H9 (cell line): ENCODE results near the gene LIN54. TPM values are rescaled to one million over a fixed set of nuclear protein-coding genes. Genes with fewer than 3 reads are reported as not detected.

Experiments used
- DNase-seq: peaks from one replicate; pipeline ENCODE4 v3.0.0-alpha.2; 2017
- H2AFZ ChIP-seq: one replicate; pipeline ENCODE4 v1.6.1; 2013; ENCODE audit warnings: mild to moderate bottlenecking, low read length, control low read depth, moderate library complexity
- H2AK5ac ChIP-seq: 2 replicates; pipeline ENCODE4 v1.6.1; 2013; ENCODE audit warnings: low read length, control low read depth, mixed read lengths; ENCODE audit not compliant: insufficient read length
- H2BK120ac ChIP-seq: one replicate; pipeline ENCODE4 v1.6.1; 2013; ENCODE audit warnings: low read depth, mild to moderate bottlenecking, low read length, control low read depth, inconsistent platforms; ENCODE audit not compliant: poor library complexity, severe bottlenecking
- H2BK12ac ChIP-seq: 2 replicates; pipeline ENCODE4 v1.6.1; 2013; ENCODE audit warnings: low read length, control low read depth, mixed read lengths, low read depth; ENCODE audit not compliant: insufficient read length
- H2BK15ac ChIP-seq: 2 replicates; pipeline ENCODE4 v1.6.1; 2013; ENCODE audit warnings: low read depth, low read length, control low read depth
- H2BK20ac ChIP-seq: one replicate; pipeline ENCODE4 v1.6.1; 2013; ENCODE audit warnings: low read depth, mild to moderate bottlenecking, low read length, control low read depth, inconsistent platforms; ENCODE audit not compliant: poor library complexity, severe bottlenecking
- H2BK5ac ChIP-seq: 2 replicates; pipeline ENCODE4 v1.6.1; 2013; ENCODE audit warnings: low read length, control low read depth, mixed read lengths; ENCODE audit not compliant: insufficient read length
- H3K14ac ChIP-seq: 2 replicates; pipeline ENCODE4 v1.6.1; 2013; ENCODE audit warnings: low read length, control low read depth; ENCODE audit not compliant: insufficient read depth
- H3K18ac ChIP-seq: 2 replicates; pipeline ENCODE4 v1.6.1; 2013; ENCODE audit warnings: low read depth, mild to moderate bottlenecking, mixed read lengths, low read length, control low read depth; ENCODE audit not compliant: insufficient read length
- H3K23ac ChIP-seq: 2 replicates; pipeline ENCODE4 v1.6.1; 2013; ENCODE audit warnings: low read length, control low read depth, mixed read lengths, low read depth; ENCODE audit not compliant: insufficient read length
- H3K23me2 ChIP-seq: 2 replicates; pipeline ENCODE4 v1.6.1; 2013; ENCODE audit warnings: low read depth, mild to moderate bottlenecking, mixed read lengths, low read length, control low read depth; ENCODE audit not compliant: insufficient read length, poor library complexity, severe bottlenecking
- H3K27ac ChIP-seq: 2 replicates; pipeline ENCODE4 v1.5.1; 2013; ENCODE audit warnings: low read length, control low read depth, mixed read lengths, low read depth; ENCODE audit not compliant: insufficient read length
- H3K27me3 ChIP-seq: 2 replicates; pipeline ENCODE4 v1.6.1; 2013; ENCODE audit warnings: low read length, control low read depth, inconsistent platforms; ENCODE audit not compliant: insufficient read depth
- H3K4ac ChIP-seq: 2 replicates; pipeline ENCODE4 v1.6.1; 2013; ENCODE audit warnings: low read depth, mild to moderate bottlenecking, control low read depth, inconsistent platforms, low read length, moderate library complexity
- H3K4me1 ChIP-seq: 2 replicates; pipeline ENCODE4 v1.6.1; 2013; ENCODE audit warnings: low read length, control low read depth, inconsistent platforms; ENCODE audit not compliant: insufficient read depth
- H3K4me2 ChIP-seq: 2 replicates; pipeline ENCODE4 v1.6.1; 2013; ENCODE audit warnings: low read length, control low read depth, mixed read lengths; ENCODE audit not compliant: insufficient read length, insufficient read depth
- H3K56ac ChIP-seq: 2 replicates; pipeline ENCODE4 v1.6.1; 2013; ENCODE audit warnings: low read depth, mild to moderate bottlenecking, mixed read lengths, low read length, control low read depth; ENCODE audit not compliant: insufficient read length
- H3K79me1 ChIP-seq: 2 replicates; pipeline ENCODE4 v1.6.1; 2013; ENCODE audit warnings: low read depth, mild to moderate bottlenecking, moderate library complexity, low read length, control low read depth, inconsistent platforms; ENCODE audit not compliant: insufficient read depth, poor library complexity, severe bottlenecking
- H3K79me2 ChIP-seq: 2 replicates; pipeline ENCODE4 v1.6.1; 2013; ENCODE audit warnings: low read length, control low read depth, inconsistent platforms; ENCODE audit not compliant: insufficient read depth
- H3K9ac ChIP-seq: 2 replicates; pipeline ENCODE4 v1.6.1; 2013; ENCODE audit warnings: low read length, control low read depth, mixed read lengths; ENCODE audit not compliant: insufficient read length; ENCODE audit errors: extremely low read depth
- H3K9me3 ChIP-seq: one replicate; pipeline ENCODE4 v1.6.1; 2013; ENCODE audit warnings: low read depth, low read length, inconsistent platforms; ENCODE audit not compliant: control insufficient read depth
- H3T11ph ChIP-seq: one replicate; pipeline ENCODE4 v1.6.1; 2013; ENCODE audit warnings: mild to moderate bottlenecking, low read length, control low read depth, inconsistent platforms
- H4K20me1 ChIP-seq: one replicate; pipeline ENCODE4 v1.6.1; 2013; ENCODE audit not compliant: control insufficient read depth, insufficient read length, insufficient read depth
- H4K5ac ChIP-seq: 2 replicates; pipeline ENCODE4 v1.6.1; 2013; ENCODE audit warnings: low read depth, mild to moderate bottlenecking, mixed read lengths, low read length, control low read depth; ENCODE audit not compliant: insufficient read length
- H4K8ac ChIP-seq: replicated peaks from 2 replicates; pipeline ENCODE4 v1.6.1; 2013; ENCODE audit warnings: low read length, control low read depth, mixed read lengths, low read depth; ENCODE audit not compliant: insufficient read length
- H4K91ac ChIP-seq: 2 replicates; pipeline ENCODE4 v1.6.1; 2013; ENCODE audit warnings: low read depth, mild to moderate bottlenecking, moderate library complexity, mixed read lengths, low read length, control low read depth; ENCODE audit not compliant: insufficient read length
- H3K27ac Mint-ChIP-seq, 3 experiments: 2 replicates in 2 of 3; 3 replicates in 1 of 3; pipeline ENCODE4 v1.8.0; 2020 to 2021; ENCODE audit warnings: mixed read lengths in 3 of 3, mild to moderate bottlenecking in 1 of 3, moderate library complexity in 1 of 3
- H3K27me3 Mint-ChIP-seq: 2 replicates; pipeline ENCODE4 v1.8.0; 2021; ENCODE audit warnings: low read depth, mild to moderate bottlenecking, moderate library complexity, mixed read lengths
- H3K36me3 Mint-ChIP-seq, 3 experiments: 2 replicates in 2 of 3; 3 replicates in 1 of 3; pipeline ENCODE4 v1.8.0; 2020 to 2021; ENCODE audit warnings: low read depth in 3 of 3, mixed read lengths in 3 of 3; ENCODE audit not compliant: insufficient read depth in 1 of 3
- H3K4me1 Mint-ChIP-seq, 2 experiments: 2 replicates each; pipeline ENCODE4 v1.8.0; 2020; ENCODE audit warnings: mixed read lengths in 2 of 2
- H3K4me3 Mint-ChIP-seq, 2 experiments: 2 replicates in 1 of 2; 3 replicates in 1 of 2; pipeline ENCODE4 v1.8.0; 2020 to 2021; ENCODE audit warnings: mild to moderate bottlenecking in 2 of 2, mixed read lengths in 2 of 2, moderate library complexity in 1 of 2
- H3K9me3 Mint-ChIP-seq, 2 experiments: 2 replicates in 1 of 2; 3 replicates in 1 of 2; pipeline ENCODE4 v1.8.0; 2020; ENCODE audit warnings: mild to moderate bottlenecking in 2 of 2, mixed read lengths in 2 of 2, moderate library complexity in 1 of 2
- CTCF ChIP-seq: fragments of 200-600 bp; sonication (generic); conservative IDR thresholded peaks from 3 replicates; pipeline ENCODE4 v1.8.0; 2021; ENCODE audit warnings: antibody characterized with exemption, mild to moderate bottlenecking
- WGBS: extraction: QIAGEN DNeasy Blood & Tissue Kit; methylation state at CpG from one replicate; pipeline ENCODE4 v1.1.7; 2013; ENCODE audit warnings: missing lambda C conversion rate, low lambda C conversion rate, mixed read lengths; ENCODE audit not compliant: insufficient read length; ENCODE audit errors: extremely low coverage; 5-methylcytosine and 5-hydroxymethylcytosine counted together
- total RNA-seq: library from RNA; stranded (reverse); gene quantifications from 2 replicates; pipeline ENCODE4 v1.2.1, GENCODE V29; 2021

The LIN54 gene
- total RNA-seq, 1 experiment from 2014 or later = 16.3 TPM

DNA sequence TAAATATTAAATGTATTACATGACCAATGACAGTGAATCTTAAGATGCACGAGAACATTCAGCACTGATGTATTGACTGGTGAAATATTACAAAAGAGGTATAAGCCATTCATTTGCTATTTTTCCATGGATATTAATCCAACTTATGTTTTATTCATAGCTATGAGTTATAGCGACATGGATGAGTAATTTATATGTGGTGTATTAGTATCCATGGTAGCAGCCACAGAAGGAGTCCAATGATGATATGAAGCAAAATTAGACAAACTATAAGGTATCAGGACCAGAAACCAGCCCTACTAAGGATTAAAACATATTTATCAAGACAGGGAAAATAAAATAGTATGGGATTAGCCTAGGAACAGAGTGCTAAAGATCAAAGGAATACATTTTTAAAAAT, 59.4 kb downstream of the LIN54 start:
- Mint-ChIP-seq H3K4me1 (no peaks in the 10 kb centered on the region), H3K9me3 (no peaks in the 10 kb centered on the region), H3K27ac (no peak overlapping the region), H3K4me3 (no peak overlapping the region), H3K27me3 (no peaks in the 10 kb centered on the region), H3K36me3 (no peaks in the 10 kb centered on the region)
- H4K8ac ChIP-seq = no peak overlapping the region
- no peak overlapping the region for H2BK12ac ChIP-seq
- H3K18ac ChIP-seq = no peak overlapping the region
- no peaks in the 10 kb centered on the region for H3K79me1 ChIP-seq
- no peak overlapping the region for H3T11ph ChIP-seq
- H2BK15ac ChIP-seq = no peak overlapping the region
- no CpG with 5 or more reads among the region's 2 CpGs for WGBS
- H3K79me2 ChIP-seq = no peaks in the 10 kb centered on the region
- H3K27me3 ChIP-seq = no peaks in the 10 kb centered on the region
- no peak overlapping the region for H2BK120ac ChIP-seq
- H3K23me2 ChIP-seq = no peaks in the 10 kb centered on the region
- no peak overlapping the region for H3K9ac ChIP-seq
- no peak overlapping the region for H3K4me2 ChIP-seq
- H2BK20ac ChIP-seq = no peak overlapping the region
- no peak overlapping the region for H4K5ac ChIP-seq
- H3K9me3 ChIP-seq = no peaks in the 10 kb centered on the region
- no peak overlapping the region for H3K4ac ChIP-seq
- no peak overlapping the region for H2BK5ac ChIP-seq
- H3K14ac ChIP-seq = no peak overlapping the region
- no peak for DNase-seq
- no peak for TF ChIP-seq CTCF
- no peak overlapping the region for H2AK5ac ChIP-seq
- H3K56ac ChIP-seq = no peak overlapping the region
- no peak overlapping the region for H4K91ac ChIP-seq
- no peak overlapping the region for H3K27ac ChIP-seq
- no peaks in the 10 kb centered on the region for H3K4me1 ChIP-seq
- H2AFZ ChIP-seq = no peak overlapping the region
- H3K23ac ChIP-seq = no peak overlapping the region
- no peaks in the 10 kb centered on the region for H4K20me1 ChIP-seq
